Retina (tissue), 1 donor: ENCODE results near the gene FAM216B.
"Not testable (repeated sequence)": the region's sequence is repeated elsewhere in the genome, so short reads cannot be mapped to it uniquely, and the experiment has no call there.

Source experiments
- DNase-seq: peaks from one replicate; pipeline ENCODE4 v3.0.0-alpha.2; 2016

FAM216B gene

GRCh38 chr13:42781352-42781751 lies at the start of gene FAM216B:
Gene FAM216B (plus strand): TSS chr13:42781584. CDS start chr13:42784068, 2,484 bp downstream.
- no peak for DNase-seq

- no peak for DNase-seq
Observed at GRCh38 chr13:42732073-42732472, 49.3 kb upstream of the FAM216B start.

GRCh38 chr13:42733046-42733445 lies 48.3 kb upstream of the FAM216B start:
- no peak for DNase-seq

GRCh38 chr13:42735010-42735409 lies 46.4 kb upstream of the FAM216B start:
- DNase-seq, result no peak

GRCh38 chr13:42740753-42741152 lies 40.6 kb upstream of the FAM216B start:
- no peak for DNase-seq

- no peak for DNase-seq
Observed at GRCh38 chr13:42741914-42742313, 39.5 kb upstream of the FAM216B start.

- no peak for DNase-seq
Observed at GRCh38 chr13:42745655-42746054, 35.7 kb upstream of the FAM216B start.

- DNase-seq, result no peak
Observed at GRCh38 chr13:42746866-42747265, 34.5 kb upstream of the FAM216B start.

- no peak for DNase-seq
Observed at GRCh38 chr13:42747399-42747873, 33.9 kb upstream of the FAM216B start.

GRCh38 chr13:42750794-42751193 lies 30.6 kb upstream of the FAM216B start:
- DNase-seq, result no peak

- no peak for DNase-seq
Observed at GRCh38 chr13:42751693-42752092, 29.7 kb upstream of the FAM216B start.

GRCh38 chr13:42752731-42753130 lies 28.7 kb upstream of the FAM216B start:
- DNase-seq, result no peak

- peak; percentile 10 for DNase-seq
Observed at GRCh38 chr13:42753697-42754096, 27.7 kb upstream of the FAM216B start.

GRCh38 chr13:42754801-42755510 lies 26.4 kb upstream of the FAM216B start:
- DNase-seq, result no peak

GRCh38 chr13:42757678-42758420 lies 23.5 kb upstream of the FAM216B start:
- no peak for DNase-seq

- DNase-seq, result no peak
Observed at GRCh38 chr13:42758515-42758914, 22.9 kb upstream of the FAM216B start.

GRCh38 chr13:42760951-42761350 lies 20.4 kb upstream of the FAM216B start:
- no peak for DNase-seq

GRCh38 chr13:42762251-42762650 lies 19.1 kb upstream of the FAM216B start:
- DNase-seq, result no peak

- DNase-seq, result no peak
Observed at GRCh38 chr13:42762917-42763316, 18.5 kb upstream of the FAM216B start.

GRCh38 chr13:42766016-42766415 lies 15.4 kb upstream of the FAM216B start:
- DNase-seq, result no peak

- DNase-seq, result no peak
Observed at GRCh38 chr13:42769650-42770049, 11.7 kb upstream of the FAM216B start.

GRCh38 chr13:42776558-42776957 lies 4.8 kb upstream of the FAM216B start:
- not testable (repeated sequence) for DNase-seq

- no peak for DNase-seq
Observed at GRCh38 chr13:42777467-42777866, 3.9 kb upstream of the FAM216B start.

- no peak for DNase-seq
Observed at GRCh38 chr13:42780044-42780443, 1.3 kb upstream of the FAM216B start.
